Astrocyte (in vitro differentiated cells and primary cell): ENCODE results near the gene INPP5E. TPM values are rescaled to one million over a fixed set of nuclear protein-coding genes. Genes with fewer than 3 reads are reported as not detected.
A peak's percentile ranks its signal among the peaks of the same experiment; 100 is the strongest.
"Not testable (repeated sequence)": the region's sequence is repeated elsewhere in the genome, so short reads cannot be mapped to it uniquely, and the experiment has no call there.

Experiments used
- DNase-seq: peaks from one replicate; pipeline ENCODE4 v3.0.0-alpha.2; 2010; ENCODE audit warnings: low read depth
- FAIRE-seq: peaks from 2 replicates; lab custom pipeline; 2011; peaks lifted over from hg19 to GRCh38; lab: Jason Lieb, UNC
- H2AFZ ChIP-seq: 2 replicates; pipeline ENCODE4 v1.6.0; 2012; ENCODE audit warnings: low read depth, low read length, inconsistent platforms
- H3K27ac ChIP-seq: 2 replicates; pipeline ENCODE4 v1.5.1; 2011; ENCODE audit warnings: low read depth, low read length, inconsistent platforms
- H3K27me3 ChIP-seq: 2 replicates; pipeline ENCODE4 v1.6.0; 2011; ENCODE audit warnings: low read length, inconsistent platforms; ENCODE audit not compliant: insufficient read depth
- H3K36me3 ChIP-seq: 2 replicates; pipeline ENCODE4 v1.5.1; 2011; ENCODE audit warnings: low read length, inconsistent platforms; ENCODE audit not compliant: insufficient read depth
- H3K4me1 ChIP-seq: 2 replicates; pipeline ENCODE4 v1.5.1; 2011; ENCODE audit warnings: low read length, inconsistent platforms; ENCODE audit not compliant: insufficient read depth
- H3K4me2 ChIP-seq: 2 replicates; pipeline ENCODE4 v1.6.0; 2012; ENCODE audit warnings: low read length, inconsistent platforms
- H3K4me3 ChIP-seq: 2 replicates; pipeline ENCODE4 v1.5.1; 2011; ENCODE audit warnings: low read depth, mild to moderate bottlenecking, low read length, inconsistent platforms; ENCODE audit not compliant: insufficient read depth
- H3K79me2 ChIP-seq: 2 replicates; pipeline ENCODE4 v1.6.0; 2012; ENCODE audit warnings: mild to moderate bottlenecking, low read length, inconsistent platforms; ENCODE audit not compliant: insufficient read depth
- H3K9ac ChIP-seq: 2 replicates; pipeline ENCODE4 v1.6.0; 2012; ENCODE audit warnings: mild to moderate bottlenecking, low read length, inconsistent platforms
- H3K9me3 ChIP-seq: 2 replicates; pipeline ENCODE4 v1.5.1; 2012; ENCODE audit warnings: low read depth, mild to moderate bottlenecking, low read length, inconsistent platforms; ENCODE audit not compliant: insufficient read depth
- H4K20me1 ChIP-seq: 2 replicates; pipeline ENCODE4 v1.6.0; 2012; ENCODE audit warnings: low read length, inconsistent platforms; ENCODE audit not compliant: insufficient read depth
- H3K27ac Mint-ChIP-seq: one replicate; pipeline ENCODE4 v1.8.0; 2021; ENCODE audit warnings: mild to moderate bottlenecking, mixed read lengths; ENCODE audit not compliant: unreplicated experiment
- H3K27me3 Mint-ChIP-seq: one replicate; pipeline ENCODE4 v1.8.0; 2021; ENCODE audit warnings: low read depth, mixed read lengths; ENCODE audit not compliant: unreplicated experiment
- H3K36me3 Mint-ChIP-seq: one replicate; pipeline ENCODE4 v1.8.0; 2021; ENCODE audit warnings: low read depth, mixed read lengths; ENCODE audit not compliant: unreplicated experiment
- H3K4me1 Mint-ChIP-seq: one replicate; pipeline ENCODE4 v1.8.0; 2021; ENCODE audit warnings: low read depth, mixed read lengths; ENCODE audit not compliant: unreplicated experiment
- H3K4me3 Mint-ChIP-seq: one replicate; pipeline ENCODE4 v1.8.0; 2021; ENCODE audit warnings: mild to moderate bottlenecking, moderate library complexity, mixed read lengths; ENCODE audit not compliant: unreplicated experiment
- H3K9me3 Mint-ChIP-seq: one replicate; pipeline ENCODE4 v1.8.0; 2021; ENCODE audit warnings: mild to moderate bottlenecking, mixed read lengths; ENCODE audit not compliant: unreplicated experiment
- CTCF ChIP-seq: IDR thresholded peaks from 2 replicates; pipeline ENCODE4 v1.5.1; 2011; ENCODE audit warnings: low read depth, mild to moderate bottlenecking, inconsistent platforms, low read length, moderate library complexity; ENCODE audit not compliant: insufficient read depth
- EZH2 ChIP-seq: IDR thresholded peaks from 2 replicates; pipeline ENCODE4 v1.6.1; 2012; ENCODE audit warnings: mild to moderate bottlenecking, low read length, inconsistent platforms; ENCODE audit not compliant: insufficient read depth
- total RNA-seq: library from RNA; stranded (reverse); gene quantifications from 2 replicates; pipeline ENCODE4 v1.2.1, GENCODE V29; 2021

INPP5E gene
- total RNA-seq, 1 donor from 2014 or later: 13.2 TPM

GRCh38 chr9:136429683-136430491 lies 9.8 kb downstream of the INPP5E start:
- Histone ChIP-seq H3K9me3 (no peaks in the 10 kb centered on the region), H3K4me1 (no peaks in the 10 kb centered on the region), H3K79me2 (peaks cover 17% of the 10 kb centered on the region), H3K4me2 (no peak overlapping the region), H3K4me3 (no peak overlapping the region), H3K27ac (no peak overlapping the region), H2AFZ (no peak overlapping the region), H4K20me1 (peaks cover 21% of the 10 kb centered on the region), H3K9ac (no peak overlapping the region), H3K27me3 (no peaks in the 10 kb centered on the region), H3K36me3 (peaks cover 10% of the 10 kb centered on the region)
- H3K36me3 Mint-ChIP-seq: peaks cover 1% of the 10 kb centered on the region
- no peaks in the 10 kb centered on the region for H3K9me3 Mint-ChIP-seq
- TF ChIP-seq CTCF: no peak
- no peak for TF ChIP-seq EZH2
- FAIRE-seq (no peak), DNase-seq (no peak)
- no peak overlapping the region for H3K27ac Mint-ChIP-seq
- H3K4me3 Mint-ChIP-seq: no peak overlapping the region
- no peaks in the 10 kb centered on the region for H3K4me1 Mint-ChIP-seq
- H3K27me3 Mint-ChIP-seq: no peaks in the 10 kb centered on the region

GRCh38 chr9:136429075-136429628 lies 10.5 kb downstream of the INPP5E start:
- TF ChIP-seq EZH2: no peak
- no peak for TF ChIP-seq CTCF
- Histone ChIP-seq H3K27ac (no peak overlapping the region), H3K4me2 (no peak overlapping the region), H3K27me3 (no peaks in the 10 kb centered on the region), H3K9me3 (no peaks in the 10 kb centered on the region), H3K36me3 (peaks cover 10% of the 10 kb centered on the region), H3K4me3 (no peak overlapping the region), H4K20me1 (peaks cover 21% of the 10 kb centered on the region), H3K79me2 (peaks cover 9% of the 10 kb centered on the region), H2AFZ (no peak overlapping the region), H3K4me1 (no peaks in the 10 kb centered on the region), H3K9ac (no peak overlapping the region)
- DNase-seq (no peak), FAIRE-seq (no peak)
- no peaks in the 10 kb centered on the region for H3K27me3 Mint-ChIP-seq
- H3K4me3 Mint-ChIP-seq: no peak overlapping the region
- H3K27ac Mint-ChIP-seq: no peak overlapping the region
- H3K4me1 Mint-ChIP-seq: no peaks in the 10 kb centered on the region
- H3K36me3 Mint-ChIP-seq: peaks cover 1% of the 10 kb centered on the region
- no peaks in the 10 kb centered on the region for H3K9me3 Mint-ChIP-seq

DNA sequence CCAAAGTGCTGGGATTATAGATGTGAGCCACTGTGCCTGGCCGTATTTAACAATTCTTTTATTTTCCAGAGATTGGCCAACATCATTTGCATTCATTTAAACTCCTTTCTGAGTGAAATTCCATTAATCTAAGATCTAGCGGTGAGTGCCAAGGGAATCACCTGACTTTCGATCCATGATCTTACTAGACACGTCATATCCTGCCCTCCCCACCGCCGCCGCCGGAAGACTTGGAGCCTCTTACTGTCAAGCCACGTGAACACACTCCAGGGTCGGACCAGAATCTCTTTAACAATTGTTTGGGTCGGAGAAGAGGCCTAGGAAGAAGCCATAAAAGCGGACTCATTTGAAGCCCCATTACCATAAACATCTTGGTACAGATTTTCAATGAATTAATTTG lies 12.9 kb downstream of the INPP5E start:
- Mint-ChIP-seq H3K4me1 (no peaks in the 10 kb centered on the region), H3K36me3 (peaks cover 1% of the 10 kb centered on the region), H3K27me3 (no peaks in the 10 kb centered on the region), H3K9me3 (no peaks in the 10 kb centered on the region), H3K4me3 (no peak overlapping the region), H3K27ac (no peak overlapping the region)
- Histone ChIP-seq H3K9me3 (no peaks in the 10 kb centered on the region), H3K27ac (no peak overlapping the region), H4K20me1 (peaks cover 21% of the 10 kb centered on the region), H3K4me1 (no peaks in the 10 kb centered on the region), H3K4me2 (no peak overlapping the region), H3K4me3 (no peak overlapping the region), H3K9ac (no peak overlapping the region), H2AFZ (no peak overlapping the region), H3K36me3 (peaks cover 15% of the 10 kb centered on the region), H3K79me2 (peaks cover 4% of the 10 kb centered on the region), H3K27me3 (no peaks in the 10 kb centered on the region)
- TF ChIP-seq EZH2: no peak
- no peak for TF ChIP-seq CTCF
- no peak for FAIRE-seq
- peak; percentile 30 for DNase-seq

DNA sequence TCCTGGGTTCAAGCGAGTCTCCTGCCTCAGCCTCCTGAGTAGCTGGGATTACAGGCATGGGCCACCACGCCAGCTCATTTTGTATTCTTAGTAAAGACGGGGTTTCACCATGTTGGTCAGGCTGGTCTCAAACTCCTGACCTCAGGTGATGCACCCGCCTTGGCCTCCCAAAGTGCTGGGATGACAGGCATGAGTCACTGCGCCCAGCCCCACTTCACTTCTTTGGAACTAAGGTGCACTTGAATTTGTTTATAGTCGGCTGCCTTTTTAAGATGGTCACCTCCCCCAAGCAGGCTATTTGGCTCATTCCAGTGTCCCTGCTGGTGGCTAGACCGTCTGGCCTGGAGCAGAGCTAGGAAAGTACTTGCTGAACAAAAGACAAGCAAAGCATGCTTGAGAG lies 14.3 kb downstream of the INPP5E start:
- H3K4me2 ChIP-seq, H3K4me1 Mint-ChIP-seq, FAIRE-seq, H3K27ac ChIP-seq, H3K4me1 ChIP-seq, H3K4me3 ChIP-seq, H2AFZ ChIP-seq, H3K4me3 Mint-ChIP-seq, H3K9me3 Mint-ChIP-seq, H3K9ac ChIP-seq, H3K9me3 ChIP-seq, H3K27me3 Mint-ChIP-seq, H3K79me2 ChIP-seq, H3K36me3 Mint-ChIP-seq, H3K27ac Mint-ChIP-seq, DNase-seq, H3K27me3 ChIP-seq: not testable (repeated sequence)
- peaks cover 23% of the 10 kb centered on the region for H4K20me1 ChIP-seq
- peaks cover 23% of the 10 kb centered on the region for H3K36me3 ChIP-seq
